GM21576 (cell line): ENCODE measurements around the gene CEP85.

ENCODE experiments used
- ATAC-seq: cut with Tn5 transposase; IDR thresholded peaks from one replicate; pipeline ENCODE4 v1.9.1; 2021; ENCODE audit warnings: mild to moderate bottlenecking, moderate library complexity; ENCODE audit not compliant: unreplicated experiment

The CEP85 gene

GRCh38 chr1:26276432-26276838 lies 42.4 kb downstream of the CEP85 start:
- no peak for ATAC-seq

- ATAC-seq: no peak
Measured at GRCh38 chr1:26277261-26277661, 43.3 kb downstream of the CEP85 start.

DNA sequence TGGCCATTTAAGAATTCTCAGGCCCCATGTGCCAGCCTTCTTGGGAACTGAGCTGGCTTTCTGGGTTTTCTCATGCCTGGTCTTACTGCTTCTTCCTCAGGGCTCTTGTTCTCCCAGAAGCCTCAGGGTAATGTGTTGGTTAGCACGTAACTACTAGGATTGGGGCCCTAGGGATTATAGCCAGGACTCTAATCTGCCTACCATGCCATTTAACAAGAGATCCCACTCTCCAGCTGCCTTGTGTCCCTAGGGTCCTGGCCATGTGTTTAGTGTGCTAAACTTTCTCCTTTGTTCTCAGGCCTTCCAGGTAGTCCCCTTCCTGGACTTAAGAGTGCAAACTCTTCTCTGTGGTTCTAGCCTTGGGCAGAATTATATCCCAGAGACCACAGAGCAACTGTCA lies 43.7 kb downstream of the CEP85 start:
- ATAC-seq: no peak

DNA sequence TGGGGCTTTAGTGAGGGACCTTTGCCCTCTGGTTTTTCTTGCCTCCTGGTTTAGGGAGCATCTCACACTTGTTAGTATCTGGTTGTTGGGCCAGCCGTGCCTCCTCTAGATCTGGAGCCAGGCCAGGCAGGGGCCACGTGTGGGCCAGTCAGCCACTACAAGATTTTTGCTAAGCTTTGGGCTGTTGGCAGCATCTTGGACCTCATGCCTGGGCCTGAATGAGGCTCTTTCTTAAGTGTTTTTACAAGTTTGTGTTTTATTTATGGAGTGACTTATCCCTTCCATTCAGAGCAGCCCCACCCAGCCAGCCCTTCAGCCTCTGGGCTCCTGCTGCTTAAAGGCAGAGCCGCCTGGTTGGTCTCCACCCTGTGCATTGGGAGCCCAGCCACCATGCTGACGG lies 44.3 kb downstream of the CEP85 start:
- no peak for ATAC-seq

- no peak for ATAC-seq
Measured at GRCh38 chr1:26278724-26279455, 44.9 kb downstream of the CEP85 start.

DNA sequence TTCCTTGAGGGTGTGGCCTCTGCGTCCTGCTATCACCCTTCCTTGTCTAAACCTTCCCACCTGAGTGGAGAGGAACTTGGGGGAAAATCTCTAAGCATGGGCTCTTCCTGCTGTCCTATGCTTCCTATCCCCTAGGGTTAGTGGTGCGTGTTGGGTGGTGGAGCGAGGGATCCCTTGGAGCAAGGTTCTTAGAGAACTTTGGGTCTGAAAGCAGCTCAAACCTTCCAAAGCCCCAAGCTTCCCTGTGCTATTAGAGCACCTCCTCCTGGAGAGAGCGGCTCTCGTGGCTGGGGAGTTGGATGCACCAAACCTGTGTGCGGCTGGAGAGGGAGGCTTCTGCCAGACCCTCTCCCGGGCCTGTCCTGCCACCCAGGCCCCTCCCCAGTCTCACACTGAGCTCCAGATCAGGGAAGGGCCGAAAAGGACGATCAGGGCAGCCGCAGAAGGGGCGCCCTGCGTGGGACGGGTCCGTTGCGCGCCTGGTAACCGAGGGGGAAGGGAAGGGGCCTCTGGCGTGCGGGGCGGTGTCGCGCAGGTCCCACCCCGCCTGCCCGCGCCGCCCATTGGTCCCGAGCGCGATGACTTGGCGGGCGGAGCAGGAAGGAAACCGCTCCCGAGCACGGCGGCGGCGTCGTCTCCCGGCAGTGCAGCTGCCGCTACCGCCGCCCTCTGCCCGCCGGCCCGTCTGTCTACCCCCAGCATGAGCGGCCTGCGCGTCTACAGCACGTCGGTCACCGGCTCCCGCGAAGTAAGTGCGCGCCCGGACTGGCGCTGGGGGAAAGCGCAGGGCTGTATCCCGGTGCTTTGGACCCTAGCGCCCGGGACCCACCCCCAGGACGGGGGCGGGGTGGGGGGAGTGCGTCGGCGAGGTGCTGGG lies 45.7 kb downstream of the CEP85 start, which contains the start of gene SH3BGRL3:
SH3BGRL3 (plus strand) TSS at position 631 of the 877 bp plus-strand sequence; CDS start at position 701, 70 bp downstream.
- peak; percentile 48 for ATAC-seq

DNA sequence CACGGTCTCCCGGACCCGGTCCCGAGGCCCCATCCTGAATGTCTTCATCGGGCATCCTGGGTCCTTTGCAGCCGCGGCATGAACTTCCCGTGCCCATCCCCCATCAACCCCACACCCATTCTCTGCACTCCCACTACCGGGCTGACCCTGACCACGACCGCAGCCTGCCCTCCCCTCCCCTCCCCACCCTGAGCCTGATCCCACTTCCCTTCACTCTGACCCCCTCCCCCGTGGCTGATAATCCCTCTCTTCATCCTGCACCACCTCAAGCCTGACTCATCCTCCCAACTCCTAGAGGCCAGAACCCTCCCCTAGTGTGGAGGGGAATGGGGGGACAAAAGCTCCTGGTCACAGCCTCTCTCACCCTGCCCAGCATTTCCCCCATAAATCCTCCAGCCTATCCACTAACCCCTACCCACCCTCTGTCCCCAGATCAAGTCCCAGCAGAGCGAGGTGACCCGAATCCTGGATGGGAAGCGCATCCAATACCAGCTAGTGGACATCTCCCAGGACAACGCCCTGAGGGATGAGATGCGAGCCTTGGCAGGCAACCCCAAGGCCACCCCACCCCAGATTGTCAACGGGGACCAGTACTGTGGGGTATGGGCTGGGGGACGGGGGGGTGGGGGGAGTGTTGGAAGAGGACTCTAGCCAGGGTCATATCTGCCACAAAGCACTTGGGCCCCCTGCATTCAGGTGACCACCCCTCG lies 46.5 kb downstream of the CEP85 start:
- ATAC-seq: no peak

- no peak for ATAC-seq
Measured at GRCh38 chr1:26281091-26281958, 47.3 kb downstream of the CEP85 start.

DNA sequence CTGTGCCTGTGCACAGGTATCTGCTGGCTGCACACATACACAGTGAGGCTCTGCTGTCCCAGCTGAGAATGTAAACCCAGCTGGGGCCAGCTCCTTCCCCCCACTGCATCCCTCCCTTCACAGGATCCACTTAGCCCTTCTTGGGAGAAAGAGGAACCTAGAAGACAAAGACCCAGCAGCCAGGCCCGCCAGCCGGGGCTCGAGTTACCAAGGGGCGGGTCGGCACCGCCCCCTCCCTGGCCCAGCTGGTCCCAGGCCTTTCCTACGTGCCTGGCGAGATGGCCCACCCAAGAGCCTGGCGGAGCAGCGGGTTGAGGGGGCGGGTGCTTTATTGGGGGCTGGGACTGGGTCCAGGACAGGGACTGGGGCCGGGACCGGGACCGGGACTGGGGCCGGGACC lies 48.0 kb downstream of the CEP85 start:
- no peak for ATAC-seq

GRCh38 chr1:26282401-26282918 lies 48.5 kb downstream of the CEP85 start:
- no peak for ATAC-seq

DNA sequence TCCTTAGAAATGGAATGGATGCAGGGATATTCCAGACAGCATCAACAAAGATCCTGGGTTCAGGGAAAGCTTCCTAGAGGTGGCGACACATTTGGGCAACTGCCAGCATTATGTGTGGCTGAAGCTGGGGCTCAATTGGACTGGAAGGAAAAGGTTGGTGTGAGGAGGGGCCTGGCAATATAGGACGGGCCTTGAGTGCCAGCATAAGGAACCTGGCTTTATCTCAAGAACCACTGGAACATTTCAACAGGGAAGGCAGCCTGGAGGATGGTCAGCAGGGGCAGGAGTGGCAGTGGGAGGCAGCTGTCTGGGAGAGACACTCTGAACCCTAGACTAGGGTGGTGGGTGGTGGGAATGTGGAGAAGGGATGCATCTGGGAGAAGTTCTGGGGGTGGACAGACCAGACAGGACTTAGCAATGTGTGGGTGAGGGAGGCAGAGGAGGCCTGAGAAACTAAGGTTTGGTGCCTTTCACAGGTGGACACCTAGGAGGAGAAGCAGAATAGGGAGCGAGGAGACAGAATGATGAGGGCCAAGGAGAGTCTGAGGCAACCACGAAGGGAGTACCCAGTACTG lies 49.4 kb downstream of the CEP85 start:
- no peak for ATAC-seq

DNA sequence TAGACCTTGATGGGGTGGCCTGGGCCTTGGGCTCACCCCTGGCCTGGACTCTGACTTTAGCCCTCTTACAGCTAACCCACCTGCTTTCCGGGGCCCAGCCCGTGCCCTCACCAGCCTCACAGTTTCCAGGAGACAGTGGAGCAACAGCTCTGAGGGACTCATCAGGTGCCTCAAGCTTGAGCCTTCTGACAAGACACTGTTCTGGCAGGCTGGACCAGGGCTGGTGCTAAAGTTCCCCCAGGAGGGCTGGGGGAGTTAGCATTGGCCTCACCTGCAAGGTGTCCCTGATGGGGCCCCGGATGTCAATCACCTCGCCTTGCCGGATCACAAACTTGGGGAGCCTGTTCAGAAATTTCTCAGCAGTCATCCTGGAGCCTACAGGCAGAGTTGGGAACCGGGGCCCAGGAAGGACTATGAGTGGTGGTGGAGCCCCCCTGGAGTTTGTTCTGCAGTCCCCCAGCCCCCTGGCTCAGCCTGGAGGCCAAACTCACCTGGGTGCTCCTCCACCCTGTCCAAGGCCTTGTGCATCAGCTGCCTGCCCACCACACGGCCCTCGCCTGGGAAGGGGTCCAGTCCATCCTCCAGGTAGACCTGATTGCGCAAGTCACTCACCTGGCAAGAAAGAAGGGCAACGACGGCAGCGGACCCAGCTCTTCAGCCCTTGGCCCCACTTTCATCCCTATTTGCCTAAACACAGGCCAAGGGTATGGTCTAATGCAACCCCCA lies 50.0 kb downstream of the CEP85 start:
- ATAC-seq: no peak

DNA sequence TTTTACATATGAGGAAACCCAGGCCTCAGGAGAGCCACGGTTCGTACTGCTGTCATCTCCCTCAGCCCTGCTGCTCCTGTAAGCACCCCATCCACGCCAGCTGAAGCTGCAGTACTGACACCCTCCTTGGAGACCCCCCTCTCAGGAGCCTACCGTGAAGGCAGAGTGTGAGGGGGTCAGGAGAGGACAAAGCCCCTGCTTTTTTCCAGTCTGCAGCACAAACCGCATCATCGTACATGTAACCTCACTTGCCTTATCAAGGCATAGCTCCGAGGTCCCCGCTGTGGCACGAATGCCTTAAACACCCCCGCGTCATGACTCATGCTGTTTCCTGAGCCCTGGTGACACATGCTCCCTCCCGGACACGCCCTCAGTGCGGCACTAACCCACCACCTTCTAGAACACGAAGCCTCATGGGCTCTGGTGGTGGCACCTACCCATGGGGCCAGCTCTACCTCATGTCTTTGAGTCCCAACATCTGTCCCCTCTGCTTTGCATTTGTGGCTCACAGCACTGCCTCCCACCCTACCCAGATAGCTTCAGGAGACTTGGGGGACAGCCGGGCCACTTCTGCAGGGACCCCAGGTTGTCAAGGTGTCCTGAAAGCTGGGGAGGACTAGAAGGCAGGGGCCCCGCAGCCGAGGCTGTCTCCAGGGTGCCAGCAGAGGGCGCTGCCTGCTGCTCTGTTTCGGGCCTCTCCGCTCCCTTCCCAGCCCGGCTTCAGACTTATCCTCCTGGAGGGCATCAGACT lies 50.8 kb downstream of the CEP85 start:
- no peak for ATAC-seq

DNA sequence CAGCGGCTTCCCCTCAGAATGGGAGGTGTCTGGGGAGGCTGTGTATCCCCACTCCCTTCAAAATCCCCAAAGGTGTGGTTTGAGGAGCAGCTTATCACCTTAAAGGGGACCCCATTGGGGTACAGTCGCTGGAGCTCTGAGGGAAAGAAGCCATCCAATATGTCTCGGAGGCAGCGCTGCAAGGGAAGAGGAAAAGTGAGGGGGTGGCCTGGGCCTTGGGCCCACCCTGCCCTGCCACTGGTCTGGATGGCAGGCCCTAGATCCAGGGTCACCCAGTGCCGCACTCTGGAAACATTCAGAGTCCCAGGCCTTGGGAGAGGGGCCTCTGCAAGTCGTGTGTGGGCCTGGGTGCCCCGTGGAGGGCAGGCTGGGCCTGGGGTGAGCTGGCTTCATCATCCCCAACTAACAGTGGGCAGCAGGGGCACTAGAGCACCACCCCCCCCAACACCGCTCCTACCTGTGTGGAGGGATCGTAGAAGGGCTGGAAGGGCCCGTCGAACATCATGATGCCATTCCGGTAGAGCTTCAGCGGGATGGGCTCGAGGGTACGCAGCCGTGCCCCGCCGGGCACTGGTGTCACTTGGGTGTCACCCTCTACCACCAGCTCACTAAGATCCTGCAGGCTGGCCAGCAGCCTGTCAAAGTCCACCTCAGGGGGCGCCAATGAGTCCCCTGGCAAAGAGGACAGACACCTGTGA lies 51.5 kb downstream of the CEP85 start:
- no peak for ATAC-seq

- ATAC-seq: no peak
Measured at GRCh38 chr1:26286064-26286416, 52.0 kb downstream of the CEP85 start.

- no peak for ATAC-seq
Measured at GRCh38 chr1:26287033-26287711, 53.2 kb downstream of the CEP85 start.

- ATAC-seq: no peak
Measured at GRCh38 chr1:26287811-26288210, 53.8 kb downstream of the CEP85 start.
